K562 (cell line): ENCODE data around the gene STX11. TPM values are rescaled to one million over a fixed set of nuclear protein-coding genes. Genes with fewer than 3 reads are reported as not detected.
A peak's percentile ranks its signal among the peaks of the same experiment; 100 is the strongest.

Experiments used
- ADNP ChIP-seq: fragments of 200-800 bp; sonication (Bioruptor generic); IDR thresholded peaks from 2 replicates; pipeline ENCODE4 v1.6.1; 2016; ENCODE audit warnings: missing genetic modification characterization, missing compliant biosample characterization
- CBX1 ChIP-seq: sonication (generic); IDR thresholded peaks from 2 replicates; pipeline ENCODE4 v1.6.1; 2016; ENCODE audit warnings: antibody characterized with exemption, low read depth, mild to moderate bottlenecking
- CEBPG ChIP-seq, 3 experiments: fragments of 200-800 bp in 1 of 3; sonication (Bioruptor generic) in 1 of 3; sonication (generic) in 1 of 3; formaldehyde crosslinking in 1 of 3; IDR thresholded peaks in 2 of 3; conservative IDR thresholded peaks in 1 of 3; 2 replicates each; pipeline versions ENCODE4 v1.6.1 to v1.8.0; 2016 to 2022; ENCODE audit warnings: missing compliant biosample characterization in 2 of 3, missing genetic modification characterization in 2 of 3, mild to moderate bottlenecking in 1 of 3, missing genetic modification reagents in 1 of 3
- DIDO1 ChIP-seq: fragments of 450-650 bp; IDR thresholded peaks from 2 replicates; pipeline ENCODE4 v1.6.1; 2016; ENCODE audit warnings: low read depth, missing biosample characterization, missing genetic modification characterization
- ETV1 ChIP-seq: fragments of 450-650 bp; conservative IDR thresholded peaks from 2 replicates; pipeline ENCODE4 v1.6.1; 2016; ENCODE audit warnings: missing genetic modification characterization, control low read depth, low read depth, missing compliant biosample characterization
- FOXA3 ChIP-seq, 2 experiments: fragments of 450-650 bp in 1 of 2; sonication (generic) in 1 of 2; formaldehyde crosslinking; IDR thresholded peaks in 1 of 2; conservative IDR thresholded peaks in 1 of 2; 2 replicates each; pipeline versions ENCODE4 v1.4.0 to v1.8.0; 2020 to 2022; ENCODE audit warnings: mild to moderate bottlenecking in 2 of 2, missing genetic modification reagents in 1 of 2
- KAT7 ChIP-seq: sonication (generic); formaldehyde crosslinking; IDR thresholded peaks from 2 replicates; pipeline ENCODE4 v1.8.0; 2022; ENCODE audit warnings: missing genetic modification reagents, mild to moderate bottlenecking, borderline replicate concordance
- NFE2L1 ChIP-seq: fragments of 450-650 bp; IDR thresholded peaks from 2 replicates; pipeline ENCODE4 v1.6.1; 2016; ENCODE audit warnings: missing genetic modification characterization, low read depth, mild to moderate bottlenecking, missing compliant biosample characterization, moderate library complexity, borderline replicate concordance
- NR2C2 ChIP-seq, 2 experiments: fragments of 200-800 bp in 1 of 2; sonication (Bioruptor generic) in 1 of 2; sonication (generic) in 1 of 2; formaldehyde crosslinking in 1 of 2; IDR thresholded peaks; 2 replicates each; pipeline versions ENCODE4 v1.6.1 to v1.8.0; 2016 to 2022; ENCODE audit warnings: mild to moderate bottlenecking in 1 of 2, missing compliant biosample characterization in 1 of 2, missing genetic modification characterization in 1 of 2, missing genetic modification reagents in 1 of 2
- OTX1 ChIP-seq: fragments of 450-650 bp; formaldehyde crosslinking; IDR thresholded peaks from 2 replicates; pipeline ENCODE4 v1.4.0; 2022; ENCODE audit warnings: mild to moderate bottlenecking
- PHB ChIP-seq: fragments of 250-450 bp; sonication (Bioruptor Pico); IDR thresholded peaks from 2 replicates; pipeline ENCODE4 v1.5.0; 2021
- PTBP1 ChIP-seq: fragments of 200-400 bp; formaldehyde crosslinking; IDR thresholded peaks from 2 replicates; pipeline ENCODE4 v1.6.1; 2017; ENCODE audit warnings: low read depth, low read length
- RCOR1 ChIP-seq, 2 experiments: IDR thresholded peaks; 2 replicates each; pipeline ENCODE4 v1.6.1; 2012; ENCODE audit warnings: low read depth in 2 of 2, low read length in 2 of 2, borderline replicate concordance in 1 of 2, improper control_type of control experiment in 1 of 2
- TAF9B ChIP-seq: fragments of 450-650 bp; IDR thresholded peaks from 2 replicates; pipeline ENCODE4 v1.6.1; 2018; ENCODE audit warnings: mild to moderate bottlenecking; ENCODE audit not compliant: partially characterized antibody
- ZKSCAN3 ChIP-seq: fragments of 250-450 bp; sonication (Bioruptor Pico); IDR thresholded peaks from 2 replicates; pipeline ENCODE4 v1.4.0; 2020
- ZNF408 ChIP-seq: fragments of 250-450 bp; sonication (Bioruptor Pico); IDR thresholded peaks from 2 replicates; pipeline ENCODE4 v1.4.0; 2020; ENCODE audit warnings: low read depth, mild to moderate bottlenecking, moderate library complexity
- ZNF830 ChIP-seq: fragments of 250-450 bp; sonication (Bioruptor Pico); IDR thresholded peaks from 2 replicates; pipeline ENCODE4 v1.5.0; 2021; ENCODE audit warnings: mild to moderate bottlenecking
- polyA plus RNA-seq, 8 experiments: library from polyadenylated mRNA; depleted of rRNA in 4 of 8; stranded (reverse) in 5 of 8; unstranded in 3 of 8; fragments of >200 nt; fragmentation: Nextera tagmentation in 2 of 8; fragmentation: Illumina TruSeq in 1 of 8; extraction: Ambion mirVana in 2 of 8; extraction: Trizol in 1 of 8; gene quantifications; 2 replicates each; pipeline versions ENCODE4 v1.2.1 to v1.2.3, GENCODE V29; 2011 to 2014; ENCODE audit warnings: inconsistent platforms in 1 of 8, missing spikeins in 1 of 8
- total RNA-seq, 7 experiments: library from RNA; depleted of rRNA in 6 of 7; stranded (reverse); fragments of >200 nt in 6 of 7; fragmentation: Illumina TruSeq in 2 of 7; extraction: Trizol in 2 of 7; gene quantifications; 2 replicates each; pipeline versions ENCODE4 v1.2.1 to v1.2.3, GENCODE V29; 2011 to 2021; ENCODE audit warnings: low replicate concordance in 1 of 7
- TF ChIP-seq, protein P1 (sequence below): fragments of 250-450 bp; sonication (Bioruptor Pico); IDR thresholded peaks from 2 replicates; pipeline ENCODE4 v1.9.0; 2021; ENCODE audit warnings: mild to moderate bottlenecking
- TF ChIP-seq, protein P2 (sequence below): fragments of 450-650 bp; formaldehyde crosslinking; IDR thresholded peaks from 2 replicates; pipeline ENCODE4 v1.4.0; 2020; ENCODE audit warnings: mild to moderate bottlenecking, moderate library complexity
- TF ChIP-seq, protein P3 (sequence below): sonication (generic); formaldehyde crosslinking; IDR thresholded peaks from 2 replicates; pipeline ENCODE4 v1.8.0; 2022; ENCODE audit warnings: missing genetic modification reagents, mild to moderate bottlenecking, borderline replicate concordance

STX11 gene
- total and polyA plus RNA-seq, 9 of the 15 experiments (the other 6 are each of a cell fraction or from before 2014, with no cell fraction given), result 0.06 to 0.73 (median 0.40) TPM

DNA sequence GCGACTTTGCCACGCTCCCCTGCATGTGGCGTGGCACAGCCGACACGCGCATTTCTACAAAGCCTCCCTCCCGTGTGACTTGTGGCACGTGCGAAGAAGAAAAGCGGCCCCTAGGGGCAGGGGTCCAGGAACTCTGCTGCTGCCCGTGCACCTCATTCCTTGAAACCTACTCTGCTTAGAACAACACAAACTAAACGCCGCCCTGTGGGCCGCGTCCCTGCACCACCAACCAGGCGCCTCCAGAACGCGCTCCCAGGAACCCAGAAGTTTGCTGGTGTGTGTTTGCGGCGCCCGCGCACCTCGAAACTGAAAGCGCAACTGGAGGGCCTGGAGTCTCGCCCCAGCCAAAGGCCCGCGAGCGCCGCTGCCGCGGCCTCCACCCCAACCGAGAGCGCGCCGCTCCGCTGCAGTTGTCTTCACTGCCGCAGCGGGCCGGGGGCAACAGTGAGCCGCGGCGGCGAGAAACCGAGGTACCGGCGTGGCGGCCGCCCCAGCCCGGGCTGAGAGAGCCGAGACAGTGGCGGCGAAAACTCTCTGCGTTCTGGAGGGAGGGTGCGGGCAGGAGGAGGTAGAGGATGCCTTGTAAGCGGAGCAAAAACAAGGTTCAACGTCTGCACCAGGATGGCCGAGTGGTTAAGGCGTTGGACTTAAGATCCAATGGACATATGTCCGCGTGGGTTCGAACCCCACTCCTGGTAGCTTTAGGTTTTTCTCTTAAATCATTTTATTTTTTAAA, 65.8 kb downstream of the STX11 start (continued):
- TF ChIP-seq, protein P1, sequence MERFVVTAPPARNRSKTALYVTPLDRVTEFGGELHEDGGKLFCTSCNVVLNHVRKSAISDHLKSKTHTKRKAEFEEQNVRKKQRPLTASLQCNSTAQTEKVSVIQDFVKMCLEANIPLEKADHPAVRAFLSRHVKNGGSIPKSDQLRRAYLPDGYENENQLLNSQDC (CRISPR knock-in tag), result no peak
- TF ChIP-seq, protein P2, sequence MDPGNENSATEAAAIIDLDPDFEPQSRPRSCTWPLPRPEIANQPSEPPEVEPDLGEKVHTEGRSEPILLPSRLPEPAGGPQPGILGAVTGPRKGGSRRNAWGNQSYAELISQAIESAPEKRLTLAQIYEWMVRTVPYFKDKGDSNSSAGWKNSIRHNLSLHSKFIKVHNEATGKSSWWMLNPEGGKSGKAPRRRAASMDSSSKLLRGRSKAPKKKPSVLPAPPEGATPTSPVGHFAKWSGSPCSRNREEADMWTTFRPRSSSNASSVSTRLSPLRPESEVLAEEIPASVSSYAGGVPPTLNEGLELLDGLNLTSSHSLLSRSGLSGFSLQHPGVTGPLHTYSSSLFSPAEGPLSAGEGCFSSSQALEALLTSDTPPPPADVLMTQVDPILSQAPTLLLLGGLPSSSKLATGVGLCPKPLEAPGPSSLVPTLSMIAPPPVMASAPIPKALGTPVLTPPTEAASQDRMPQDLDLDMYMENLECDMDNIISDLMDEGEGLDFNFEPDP (CRISPR knock-in tag), result peak; percentile 2; the same call in 1 of the 2 replicates
- TF ChIP-seq ZNF408 (CRISPR knock-in tag) (no peak), PTBP1 (0 out of 2 replicates have a peak, but pooled peaks have one; percentile 6), PHB (CRISPR knock-in tag) (no peak), ZNF830 (CRISPR knock-in tag) (no peak), ADNP (peak; percentile 91; the same call in 1 of the 2 replicates), TAF9B (peak; percentile 6), FOXA3 (CRISPR knock-in tag; conservative IDR thresholded peaks at IDR 0.05 in 1 of 2, IDR thresholded peaks at IDR 0.05 in 1 of 2) (peak in 1 of 2 experiments; percentile 84; a peak in 1 of 4 replicates), DIDO1 (tag) (peak; percentile 83), ETV1 (tag) (0 out of 2 replicates have a peak, but pooled peaks have one; percentile 27), CEBPG (CRISPR knock-in tag; IDR thresholded peaks at IDR 0.05) (peak; percentile 42; the same call in 1 of the 2 replicates), CEBPG (tag; conservative IDR thresholded peaks at IDR 0.05 in 1 of 2, IDR thresholded peaks at IDR 0.05 in 1 of 2) (no peak; a peak in 2 of 4 replicates), RCOR1 (IDR thresholded peaks at IDR 0.05; ENCODE audit: borderline replicate concordance in 1 of 2, low read depth in 2 of 2, low read length in 2 of 2) (peak in 1 of 2 experiments; percentile 40; a peak in 1 of 4 replicates), NFE2L1 (no peak), OTX1 (CRISPR knock-in tag) (no peak; the same call in 1 of the 2 replicates), ZKSCAN3 (no peak), CBX1 (peak; percentile 72; the same call in 1 of the 2 replicates), KAT7 (CRISPR knock-in tag) (peak; percentile 71), NR2C2 (CRISPR knock-in tag; IDR thresholded peaks at IDR 0.05) (0 out of 2 replicates have a peak, but pooled peaks have one; percentile 19), NR2C2 (tag; IDR thresholded peaks at IDR 0.05) (peak; percentile 45)
- TF ChIP-seq, protein P3, sequence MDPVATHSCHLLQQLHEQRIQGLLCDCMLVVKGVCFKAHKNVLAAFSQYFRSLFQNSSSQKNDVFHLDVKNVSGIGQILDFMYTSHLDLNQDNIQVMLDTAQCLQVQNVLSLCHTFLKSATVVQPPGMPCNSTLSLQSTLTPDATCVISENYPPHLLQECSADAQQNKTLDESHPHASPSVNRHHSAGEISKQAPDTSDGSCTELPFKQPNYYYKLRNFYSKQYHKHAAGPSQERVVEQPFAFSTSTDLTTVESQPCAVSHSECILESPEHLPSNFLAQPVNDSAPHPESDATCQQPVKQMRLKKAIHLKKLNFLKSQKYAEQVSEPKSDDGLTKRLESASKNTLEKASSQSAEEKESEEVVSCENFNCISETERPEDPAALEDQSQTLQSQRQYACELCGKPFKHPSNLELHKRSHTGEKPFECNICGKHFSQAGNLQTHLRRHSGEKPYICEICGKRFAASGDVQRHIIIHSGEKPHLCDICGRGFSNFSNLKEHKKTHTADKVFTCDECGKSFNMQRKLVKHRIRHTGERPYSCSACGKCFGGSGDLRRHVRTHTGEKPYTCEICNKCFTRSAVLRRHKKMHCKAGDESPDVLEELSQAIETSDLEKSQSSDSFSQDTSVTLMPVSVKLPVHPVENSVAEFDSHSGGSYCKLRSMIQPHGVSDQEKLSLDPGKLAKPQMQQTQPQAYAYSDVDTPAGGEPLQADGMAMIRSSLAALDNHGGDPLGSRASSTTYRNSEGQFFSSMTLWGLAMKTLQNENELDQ, result peak; percentile 3; the same call in 1 of the 2 replicates
